Non-pigmented ciliary epithelial cell (primary cell): Measurements from ENCODE around the gene ARHGEF5.
"Not testable (repeated sequence)": the region's sequence is repeated elsewhere in the genome, so short reads cannot be mapped to it uniquely, and the experiment has no call there.

Source experiments
- DNase-seq: peaks from one replicate; pipeline ENCODE4 v3.0.0-alpha.2; 2010; ENCODE audit warnings: low read depth

ARHGEF5 gene

GRCh38 chr7:144355176-144355822 is at the start of gene ARHGEF5:
Gene ARHGEF5 (plus strand): TSS chr7:144355402. CDS start chr7:144362670, 7,268 bp downstream.
- DNase-seq = not testable (repeated sequence)

DNA sequence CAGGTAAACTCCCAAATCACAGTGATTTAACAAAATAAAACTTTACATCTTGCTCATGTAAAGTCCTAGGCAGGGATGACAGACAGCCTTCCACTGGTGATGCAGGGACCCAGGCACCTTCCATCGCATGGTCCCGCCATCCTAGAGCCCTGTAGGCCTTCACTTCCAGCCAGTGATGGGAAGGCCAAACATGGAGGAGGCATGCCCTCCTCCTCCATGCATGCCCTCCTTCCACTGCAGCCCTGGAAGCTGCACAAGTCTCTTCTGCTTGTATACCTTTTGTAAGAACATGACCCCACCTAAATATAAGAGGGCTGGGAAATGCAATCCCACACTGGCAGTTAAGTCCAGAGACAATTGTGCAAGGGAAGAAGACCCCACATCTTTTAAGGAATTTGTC is 45.5 kb upstream of the ARHGEF5 start:
- not testable (repeated sequence) for DNase-seq

DNA sequence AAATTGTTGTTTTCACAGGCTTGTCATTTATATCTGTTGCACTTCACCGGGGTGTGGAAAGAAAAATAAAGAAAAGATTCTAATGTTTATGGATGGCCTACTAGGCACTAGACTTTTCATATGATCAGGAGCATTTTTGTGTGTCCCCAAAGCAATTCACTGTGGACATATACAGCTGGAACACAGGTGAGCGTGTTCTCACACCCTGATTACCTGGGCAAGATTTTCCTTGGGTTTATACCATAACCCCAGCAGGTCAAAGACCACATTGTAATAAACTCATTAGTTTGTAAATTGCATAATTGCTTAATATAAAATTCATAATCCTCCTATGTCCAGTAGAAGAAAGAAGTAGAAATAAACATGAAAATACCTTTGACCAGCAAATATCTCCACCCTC is 44.0 kb upstream of the ARHGEF5 start:
- DNase-seq = not testable (repeated sequence)

DNA sequence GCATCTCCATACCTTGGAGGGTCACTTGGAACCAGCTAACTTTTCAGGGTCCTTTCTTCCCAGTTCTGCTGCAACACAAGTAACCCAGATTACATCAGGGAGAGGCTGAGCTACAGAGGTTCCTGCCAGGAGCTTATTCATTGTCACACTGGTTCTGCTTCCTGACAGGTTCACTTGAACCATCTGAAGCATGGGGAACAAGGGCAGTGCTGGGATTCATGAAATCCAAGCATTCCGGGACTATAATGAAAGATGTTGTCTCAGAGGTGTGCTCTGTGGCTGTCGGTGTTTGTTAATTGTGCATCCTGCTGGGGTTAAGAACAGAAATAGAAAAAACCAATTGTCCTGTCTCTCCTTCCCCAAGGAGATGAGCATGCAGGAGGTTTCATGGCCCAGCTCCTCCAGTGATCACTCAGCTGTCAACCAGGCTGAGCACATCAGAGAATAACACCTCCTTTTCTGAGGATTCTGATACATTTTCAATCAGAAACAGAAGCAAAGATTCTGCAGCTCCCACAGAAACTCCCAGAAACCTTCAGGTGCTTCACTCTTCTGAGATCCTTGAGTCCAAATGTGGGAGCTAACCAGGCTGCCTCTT is 43.2 kb upstream of the ARHGEF5 start, which contains the start of gene OR2A1:
OR2A1 (plus strand) TSS at position 548 of the 598 bp plus-strand sequence. CDS start 5,706 bp downstream, outside the sequence.
- not testable (repeated sequence) for DNase-seq

GRCh38 chr7:144317537-144317936 is 37.7 kb upstream of the ARHGEF5 start:
- DNase-seq = not testable (repeated sequence)

DNA sequence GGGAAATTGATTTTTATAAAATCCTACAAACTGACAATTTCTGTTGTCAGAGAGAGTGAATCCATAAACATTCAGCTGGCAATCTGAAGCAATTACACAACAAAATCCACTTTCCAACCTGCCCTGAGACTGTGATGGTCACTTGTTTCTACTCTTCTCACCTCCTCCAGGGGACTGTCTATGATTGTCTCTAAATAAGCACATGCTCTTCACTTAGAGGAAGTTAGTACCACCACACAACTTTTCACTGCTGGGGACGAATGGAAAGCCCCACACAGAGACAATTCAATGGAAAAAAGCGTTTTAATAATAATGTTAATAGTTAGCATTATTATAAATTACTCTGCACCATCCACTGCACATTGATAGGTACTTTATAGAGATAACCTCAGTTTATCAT is 35.7 kb upstream of the ARHGEF5 start:
- DNase-seq = not testable (repeated sequence)

GRCh38 chr7:144321677-144322206 is 33.5 kb upstream of the ARHGEF5 start:
- DNase-seq = not testable (repeated sequence)

DNA sequence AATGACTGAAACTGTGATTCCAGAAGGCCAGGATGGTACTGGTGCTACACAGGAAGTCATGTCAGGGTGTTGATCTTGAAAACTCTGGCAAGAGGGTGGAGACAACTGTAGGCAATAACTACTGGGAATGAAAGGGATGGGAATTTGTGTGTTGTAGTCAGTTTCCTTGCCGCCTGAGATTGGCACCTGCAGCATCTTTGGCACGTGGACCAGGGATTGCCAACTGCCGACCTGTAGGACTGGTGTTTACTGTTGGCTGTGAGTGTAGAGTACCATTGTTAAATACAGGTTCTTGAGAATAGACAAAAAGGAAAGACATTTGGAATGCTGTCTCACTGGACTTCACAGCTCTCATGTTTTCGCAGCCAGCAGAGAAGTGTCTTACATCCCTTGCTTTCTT is 31.8 kb upstream of the ARHGEF5 start:
- not testable (repeated sequence) for DNase-seq

DNA sequence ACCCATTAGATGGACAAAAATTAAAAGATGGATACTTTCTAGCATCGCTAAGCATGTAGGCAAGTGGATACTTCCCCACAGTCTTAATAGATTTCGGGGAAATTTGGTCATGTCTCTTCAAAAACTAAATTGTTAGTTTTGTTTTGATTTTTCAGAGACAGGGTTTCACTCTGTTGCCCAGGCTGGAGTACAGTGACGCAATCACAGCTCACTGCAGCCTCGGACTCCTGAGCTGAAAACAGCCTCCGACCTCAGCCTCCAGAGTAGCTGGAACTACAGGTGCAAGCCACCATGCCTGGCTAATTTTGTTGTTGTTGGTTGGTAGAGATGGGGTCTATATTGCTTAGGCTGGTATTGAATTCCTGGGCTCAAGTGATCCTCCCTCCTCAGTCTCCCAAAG is 29.3 kb upstream of the ARHGEF5 start:
- DNase-seq = not testable (repeated sequence)

- not testable (repeated sequence) for DNase-seq
Observed at GRCh38 chr7:144330044-144330443, 25.2 kb upstream of the ARHGEF5 start.

DNA sequence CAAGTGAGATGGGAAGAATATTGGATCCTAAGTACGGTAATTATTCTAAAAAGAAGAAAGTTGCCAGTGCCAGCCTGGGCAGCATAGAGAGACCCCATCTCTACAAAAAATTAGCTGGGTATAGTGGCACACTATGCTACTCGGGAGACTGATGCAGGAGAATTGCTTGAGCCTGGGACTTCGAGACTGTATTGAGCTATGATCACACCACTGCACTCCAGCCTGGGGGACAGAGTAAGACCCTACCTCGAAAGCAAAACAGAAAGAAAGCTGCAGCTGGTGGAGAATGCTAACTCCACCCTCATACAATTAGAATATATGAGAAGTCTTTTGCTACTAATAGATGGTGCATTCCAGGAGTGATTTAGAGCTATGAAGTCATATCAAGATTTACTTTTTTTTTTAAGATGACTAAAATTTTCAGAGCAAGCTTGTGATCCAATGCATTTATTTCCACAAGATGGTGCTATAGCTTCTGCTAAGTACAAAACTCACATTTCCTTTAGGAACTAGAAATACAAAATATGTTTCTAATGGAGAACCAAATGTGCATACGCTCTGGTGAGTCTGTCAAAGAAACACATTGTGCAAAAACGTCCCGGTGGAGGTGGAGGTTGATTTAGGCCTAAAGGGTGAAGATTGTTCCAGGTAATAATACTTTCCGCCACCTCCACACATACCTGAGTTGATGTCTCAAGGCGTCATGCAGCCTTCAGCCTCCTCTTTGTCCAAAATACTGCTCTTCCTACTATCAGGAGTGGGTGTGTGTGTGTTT is 23.8 kb upstream of the ARHGEF5 start:
- not testable (repeated sequence) for DNase-seq

- not testable (repeated sequence) for DNase-seq
Observed at GRCh38 chr7:144331996-144332288, 23.3 kb upstream of the ARHGEF5 start.

- not testable (repeated sequence) for DNase-seq
Observed at GRCh38 chr7:144348625-144349024, 6.6 kb upstream of the ARHGEF5 start.

GRCh38 chr7:144351667-144352066 is 3.5 kb upstream of the ARHGEF5 start:
- not testable (repeated sequence) for DNase-seq

- not testable (repeated sequence) for DNase-seq
Observed at GRCh38 chr7:144356185-144356584, 983 bp downstream of the ARHGEF5 start.

DNA sequence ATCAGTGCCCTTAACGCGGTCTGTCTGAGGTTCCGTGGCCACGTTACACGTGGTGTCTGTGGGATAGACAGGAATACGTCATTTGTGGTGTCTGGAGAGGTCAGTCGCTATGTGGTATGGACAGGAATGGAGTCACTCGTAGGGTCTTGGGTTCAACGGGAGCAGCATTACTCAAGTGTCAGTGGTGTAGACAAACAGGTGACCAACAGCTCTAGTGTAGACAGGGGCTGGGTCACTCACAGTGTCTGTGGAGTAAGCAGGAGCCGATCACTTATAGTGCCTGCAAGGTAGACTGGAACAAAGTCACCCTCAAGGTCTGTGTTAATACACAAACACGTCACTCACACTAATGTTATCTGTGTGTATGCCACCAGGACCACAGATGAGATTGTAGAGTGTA is 1.7 kb downstream of the ARHGEF5 start:
- not testable (repeated sequence) for DNase-seq

DNA sequence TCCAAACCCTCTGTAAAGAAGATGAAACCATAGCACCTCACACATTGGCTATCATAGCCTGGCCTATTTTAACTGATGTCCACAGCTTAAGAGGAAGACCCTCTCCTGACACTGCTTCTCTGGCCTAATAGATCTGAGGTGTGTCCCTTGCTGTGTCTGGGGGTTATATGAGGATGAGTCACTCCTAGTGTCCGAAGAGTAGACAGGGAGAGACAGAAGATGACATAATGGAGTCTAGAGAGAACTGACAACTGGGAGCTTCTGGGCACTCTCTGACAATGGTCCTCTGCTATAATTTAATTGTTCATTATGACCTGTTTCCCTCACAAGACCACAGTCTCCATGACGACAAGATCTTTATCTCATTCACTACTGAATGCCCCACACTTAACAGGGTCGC is 6.9 kb downstream of the ARHGEF5 start:
- DNase-seq = not testable (repeated sequence)

DNA sequence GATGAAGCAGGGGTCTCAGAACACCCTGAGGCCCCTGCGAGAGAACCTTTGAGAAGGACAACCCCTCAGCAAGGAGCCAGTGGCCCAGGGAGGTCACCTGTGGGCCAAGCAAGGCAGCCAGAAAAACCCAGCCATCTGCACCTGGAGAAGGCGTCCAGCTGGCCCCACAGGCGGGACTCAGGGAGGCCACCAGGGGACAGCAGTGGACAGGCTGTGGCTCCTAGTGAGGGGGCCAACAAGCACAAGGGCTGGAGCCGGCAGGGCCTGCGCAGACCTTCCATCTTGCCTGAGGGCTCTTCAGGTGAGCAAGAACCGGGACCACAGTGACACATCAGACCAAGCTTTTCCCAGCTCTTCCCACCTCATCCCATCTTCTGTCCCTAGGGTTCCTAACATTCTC is 10.3 kb downstream of the ARHGEF5 start:
- DNase-seq = not testable (repeated sequence)

DNA sequence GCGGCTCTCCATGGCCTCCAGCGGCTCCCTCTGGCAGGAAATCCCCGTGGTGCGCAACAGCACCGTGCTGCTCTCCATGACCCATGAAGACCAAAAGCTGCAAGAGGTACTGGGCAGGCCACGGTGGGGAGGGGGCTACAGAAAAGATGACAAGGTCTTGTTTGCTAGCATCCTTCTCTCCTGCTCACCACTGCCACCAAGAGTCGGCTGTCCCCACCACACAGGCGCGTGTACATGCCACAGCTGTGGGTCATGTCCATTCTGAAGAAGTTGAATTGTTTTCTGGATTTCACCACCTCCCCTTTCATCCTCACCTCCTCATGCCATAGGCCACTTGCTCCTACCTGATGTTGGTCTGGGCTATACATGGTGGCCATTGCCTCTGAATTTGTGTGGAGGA is 12.0 kb downstream of the ARHGEF5 start:
- DNase-seq = not testable (repeated sequence)

DNA sequence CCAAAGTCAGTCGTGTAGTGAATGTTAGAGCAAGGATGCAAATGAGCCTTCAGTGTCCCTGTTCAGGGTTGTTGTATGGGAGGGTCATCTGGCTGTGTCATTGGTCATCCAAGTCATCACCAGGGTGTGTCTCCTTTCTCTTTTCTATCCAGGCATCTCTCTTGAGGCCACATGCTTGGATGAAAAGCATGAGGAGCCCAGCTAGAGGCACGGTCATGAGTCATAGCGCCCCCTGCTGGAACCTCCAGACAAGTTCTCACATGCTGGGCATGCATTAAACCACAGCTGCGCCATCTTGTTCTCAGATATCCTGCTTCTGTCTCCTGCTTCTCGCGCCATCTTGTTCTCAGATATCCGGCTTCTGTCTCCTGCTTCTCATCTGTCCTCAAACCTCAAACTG is 14.0 kb downstream of the ARHGEF5 start:
- not testable (repeated sequence) for DNase-seq

DNA sequence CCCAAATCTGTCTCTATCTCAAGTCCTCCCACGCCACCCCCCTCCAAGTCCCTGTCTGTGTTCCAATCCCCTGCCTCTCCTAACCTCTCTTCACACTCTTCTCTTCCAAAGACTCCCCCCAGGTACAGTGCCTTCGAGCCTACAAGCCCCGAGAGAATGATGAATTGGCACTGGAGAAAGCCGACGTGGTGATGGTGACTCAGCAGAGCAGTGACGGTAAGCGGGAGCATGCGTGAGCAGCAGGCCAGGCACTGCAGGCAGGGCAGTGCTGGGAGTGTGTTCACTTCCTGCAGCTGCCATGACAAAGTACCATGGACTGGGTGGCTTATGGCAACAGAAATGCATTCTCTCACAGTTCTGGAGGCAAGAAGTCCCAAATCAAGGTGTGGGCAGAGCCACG is 23.4 kb downstream of the ARHGEF5 start:
- DNase-seq = no peak

GRCh38 chr7:144379776-144380384 is 24.7 kb downstream of the ARHGEF5 start:
- DNase-seq = no peak
